RWPE1 (cell line): Measurements from ENCODE around the gene MDH2.
"Not testable (repeated sequence)": the region's sequence is repeated elsewhere in the genome, so short reads cannot be mapped to it uniquely, and the experiment has no call there.

Experiments
- CTCF ChIA-PET: fragments of 350-600 bp; sonication (Branson Sonifier 250); formaldehyde crosslinking; extraction: SDS; loops from one replicate; lab custom pipeline; 2021; lab: Yijun Ruan, JAX
- POLR2A ChIA-PET: fragments of 400-600 bp; formaldehyde crosslinking; extraction: SDS; loops from one replicate; lab custom pipeline; 2020; ENCODE audit warnings: antibody characterized with exemption; ENCODE audit not compliant: low non-redundant PET; lab: Yijun Ruan, JAX
- DNase-seq: peaks from one replicate; pipeline ENCODE4 v3.0.0; 2012; ENCODE audit warnings: low spot score
- H3K27ac ChIP-seq: fragments of 450-650 bp; 2 replicates; pipeline ENCODE4 v1.5.1; 2017
- CTCF ChIP-seq: fragments of 450-650 bp; conservative IDR thresholded peaks from 2 replicates; pipeline ENCODE4 v1.5.1; 2017; ENCODE audit warnings: low read depth, mild to moderate bottlenecking

Gene MDH2

DNA sequence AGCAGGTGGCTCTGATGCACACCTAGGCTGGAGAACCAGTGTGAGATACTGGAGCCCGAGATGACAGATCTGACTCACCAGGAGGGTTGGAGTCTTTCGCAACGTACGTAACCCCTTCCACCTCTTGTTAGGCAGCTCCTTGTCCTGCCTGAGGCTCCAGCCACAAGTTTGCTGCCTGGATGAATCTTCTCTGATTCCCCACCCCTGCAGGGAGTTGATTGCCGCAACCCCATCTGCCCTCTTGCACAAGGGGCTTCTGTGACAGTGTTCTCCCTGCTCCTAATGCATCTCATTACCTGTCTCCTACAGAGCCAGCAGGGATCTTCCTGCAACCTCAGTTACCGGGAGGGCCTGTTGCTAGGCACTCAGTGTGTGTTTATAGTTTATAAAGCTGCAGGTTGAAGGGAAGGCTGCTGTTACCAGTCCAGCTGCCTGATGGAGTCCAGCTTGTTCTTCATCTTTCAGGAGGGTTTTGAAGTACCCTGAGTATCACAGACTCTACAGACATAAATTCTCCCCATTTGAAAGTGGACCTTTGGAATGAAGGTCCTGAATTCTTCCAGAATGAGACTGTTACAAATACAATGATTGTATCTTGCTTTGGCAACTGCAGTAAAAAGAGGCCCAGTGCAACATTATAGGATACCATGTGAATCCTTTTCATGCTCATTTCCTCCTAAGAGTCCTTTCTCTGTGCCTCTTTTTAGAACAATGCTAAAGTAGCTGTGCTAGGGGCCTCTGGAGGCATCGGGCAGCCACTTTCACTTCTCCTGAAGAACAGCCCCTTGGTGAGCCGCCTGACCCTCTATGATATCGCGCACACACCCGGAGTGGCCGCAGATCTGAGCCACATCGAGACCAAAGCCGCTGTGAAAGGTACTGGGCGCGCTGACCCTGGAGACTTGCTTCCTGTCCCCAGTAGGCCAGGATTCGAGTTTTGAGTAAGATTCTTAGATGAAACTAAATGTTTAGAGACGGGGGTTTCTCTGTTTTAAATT, 6.5 kb downstream of the MDH2 start:
- DNase-seq = peak; percentile 84
- ChIA-PET CTCF (interaction anchor here (1.1 kb wide), 1 partner anchor 15 kb away, joined by 5 read pairs; no protein-coding TSS in a partner anchor), POLR2A (interaction anchor here (0.6 kb wide), 1 partner anchor 291 kb away, joined by 7 read pairs; no protein-coding TSS in a partner anchor)
- H3K27ac ChIP-seq = peak overlapping the region; percentile 75
- no peak for TF ChIP-seq CTCF

- ChIA-PET CTCF (no interaction called here), POLR2A (no interaction called here)
- DNase-seq = no peak
- H3K27ac ChIP-seq = no peak overlapping the region
- TF ChIP-seq CTCF = no peak
Observed at GRCh38 chr7:76056241-76056640, 8.3 kb downstream of the MDH2 start.

- TF ChIP-seq CTCF = no peak
- ChIA-PET POLR2A (no interaction called here), CTCF (no interaction called here)
- DNase-seq = no peak
- H3K27ac ChIP-seq = no peak overlapping the region
Observed at GRCh38 chr7:76057103-76057812, 9.4 kb downstream of the MDH2 start.

- TF ChIP-seq CTCF = no peak
- CTCF ChIA-PET = no interaction called here
Observed at GRCh38 chr7:76057813-76058145, 9.9 kb downstream of the MDH2 start.

GRCh38 chr7:76058745-76059144, 10.8 kb downstream of the MDH2 start:
- POLR2A ChIA-PET, H3K27ac ChIP-seq, DNase-seq, CTCF ChIA-PET: not testable (repeated sequence)

More at GRCh38 chr7:76057813-76058145, 9.9 kb downstream of the MDH2 start:
- POLR2A ChIA-PET = no interaction called here
- H3K27ac ChIP-seq = no peak overlapping the region
- no peak for DNase-seq

GRCh38 chr7:76060842-76061241, 12.9 kb downstream of the MDH2 start:
- H3K27ac ChIP-seq = peak overlapping the region; percentile 34
- ChIA-PET CTCF (interaction anchor here (0.6 kb wide), 1 partner anchor 22 kb away, joined by 3 read pairs; no protein-coding TSS in a partner anchor), POLR2A (no interaction called here)
- TF ChIP-seq CTCF = no peak
- no peak for DNase-seq
